HG03139 (cell line): ENCODE results near the gene RGS7.
"Not testable (repeated sequence)": the region's sequence is repeated elsewhere in the genome, so short reads cannot be mapped to it uniquely, and the experiment has no call there.

Experiments
- ATAC-seq: cut with Tn5 transposase; IDR thresholded peaks from one replicate; pipeline ENCODE4 v1.9.1; 2021; ENCODE audit not compliant: unreplicated experiment

RGS7 gene

GRCh38 chr1:241089066-241089465 is 267.9 kb downstream of the RGS7 start:
- ATAC-seq: not testable (repeated sequence)

GRCh38 chr1:241088075-241088474 is 268.9 kb downstream of the RGS7 start:
- ATAC-seq: not testable (repeated sequence)

GRCh38 chr1:241086686-241087085 is 270.3 kb downstream of the RGS7 start:
- ATAC-seq: no peak

GRCh38 chr1:241083285-241083684 is 273.7 kb downstream of the RGS7 start:
- ATAC-seq: no peak

- ATAC-seq: no peak
Observed at GRCh38 chr1:241081473-241081872, 275.5 kb downstream of the RGS7 start.

- no peak for ATAC-seq
Observed at GRCh38 chr1:241079459-241079858, 277.5 kb downstream of the RGS7 start.

- ATAC-seq: no peak
Observed at GRCh38 chr1:241079047-241079446, 278.0 kb downstream of the RGS7 start.

GRCh38 chr1:241077386-241078147 is 279.4 kb downstream of the RGS7 start:
- ATAC-seq: no peak

- no peak for ATAC-seq
Observed at GRCh38 chr1:241074507-241074906, 282.5 kb downstream of the RGS7 start.

GRCh38 chr1:241068359-241068758 is 288.6 kb downstream of the RGS7 start:
- no peak for ATAC-seq

- ATAC-seq: no peak
Observed at GRCh38 chr1:241063276-241063675, 293.7 kb downstream of the RGS7 start.

- no peak for ATAC-seq
Observed at GRCh38 chr1:241061062-241061461, 295.9 kb downstream of the RGS7 start.

GRCh38 chr1:241048622-241049021 is 308.4 kb downstream of the RGS7 start:
- no peak for ATAC-seq

GRCh38 chr1:241045659-241046058 is 311.3 kb downstream of the RGS7 start:
- ATAC-seq: no peak

- ATAC-seq: no peak
Observed at GRCh38 chr1:241034203-241034936, 322.6 kb downstream of the RGS7 start.

- ATAC-seq: no peak
Observed at GRCh38 chr1:241024834-241025233, 332.2 kb downstream of the RGS7 start.

GRCh38 chr1:241022366-241022765 is 334.6 kb downstream of the RGS7 start:
- ATAC-seq: no peak

GRCh38 chr1:241020851-241021697 is 335.9 kb downstream of the RGS7 start:
- ATAC-seq: no peak

- ATAC-seq: no peak
Observed at GRCh38 chr1:241012708-241013340, 344.2 kb downstream of the RGS7 start.

GRCh38 chr1:241007668-241008067 is 349.3 kb downstream of the RGS7 start:
- no peak for ATAC-seq

- no peak for ATAC-seq
Observed at GRCh38 chr1:240999826-241000225, 357.2 kb downstream of the RGS7 start.
